Esophagus squamous epithelium (tissue), 5 donors: ENCODE data around the gene FAM78B. TPM values are rescaled to one million over a fixed set of nuclear protein-coding genes. Genes with fewer than 3 reads are reported as not detected.

Experiments used
- DNase-seq: peaks from one replicate; lab custom pipeline; 2025; lab: John Stamatoyannopoulos, UW
- H3K27ac ChIP-seq, 4 donors: fragments of 200-600 bp; sonication (generic); one replicate each; pipeline ENCODE4 v1.5.1; 2016 to 2019; ENCODE audit warnings: mild to moderate bottlenecking in 1 of 4
- H3K27me3 ChIP-seq, 4 donors: fragments of 200-600 bp; sonication (generic); 1 replicate in 3 of 4; 2 replicates in 1 of 4; pipeline versions ENCODE4 v1.5.1 to v1.6.0; 2017 to 2021; ENCODE audit warnings: antibody characterized with exemption in 1 of 4
- H3K36me3 ChIP-seq, 3 donors: fragments of 200-600 bp; sonication (generic); one replicate each; pipeline ENCODE4 v1.5.1; 2016 to 2019
- H3K4me1 ChIP-seq, 3 donors: fragments of 200-600 bp; sonication (generic); one replicate each; pipeline ENCODE4 v1.5.1; 2017 to 2019
- H3K4me3 ChIP-seq, 4 donors: fragments of 200-600 bp; sonication (generic); 1 replicate in 3 of 4; 2 replicates in 1 of 4; pipeline ENCODE4 v1.5.1; 2016 to 2019; ENCODE audit warnings: mild to moderate bottlenecking in 2 of 4, moderate library complexity in 1 of 4
- H3K9me3 ChIP-seq, 3 donors: fragments of 200-600 bp; sonication (generic); one replicate each; pipeline ENCODE4 v1.5.1; 2016 to 2019
- POLR2A ChIP-seq, 4 donors: fragments of 450-650 bp; IDR thresholded peaks; one replicate each; pipeline ENCODE4 v1.6.1; 2017; ENCODE audit warnings: antibody characterized with exemption in 4 of 4, mild to moderate bottlenecking in 4 of 4, moderate library complexity in 3 of 4
- WGBS, 2 donors: methylation state at CpG; one replicate each; pipeline ENCODE4 v1.1.5; 2018; 5-methylcytosine and 5-hydroxymethylcytosine counted together
- intact Hi-C: fragments of 100-400 bp; cut with DNase I; formaldehyde crosslinking; loops from one replicate; pipeline ENCODE4 v1.15.0; 2022
- total RNA-seq, 4 donors: library from RNA; depleted of rRNA; stranded (reverse); fragments of >200 nt; gene quantifications; one replicate each; pipeline ENCODE4 v1.1.0, GENCODE V29; 2016
- TF ChIP-seq, protein P1 (sequence below), 6 experiments: fragments of 450-650 bp in 4 of 6; fragments of 200-600 bp in 2 of 6; sonication (generic) in 2 of 6; IDR thresholded peaks; one replicate each; pipeline ENCODE4 v1.5.1; 2016 to 2019; ENCODE audit warnings: antibody characterized with exemption in 6 of 6, mild to moderate bottlenecking in 4 of 6, moderate library complexity in 4 of 6
- donor health status: DM: yes; HTN: yes; CAD: no.

Gene FAM78B
- total RNA-seq, 4 donors from 2014 or later = 0.26 to 1.7 (median 0.64) TPM

DNA sequence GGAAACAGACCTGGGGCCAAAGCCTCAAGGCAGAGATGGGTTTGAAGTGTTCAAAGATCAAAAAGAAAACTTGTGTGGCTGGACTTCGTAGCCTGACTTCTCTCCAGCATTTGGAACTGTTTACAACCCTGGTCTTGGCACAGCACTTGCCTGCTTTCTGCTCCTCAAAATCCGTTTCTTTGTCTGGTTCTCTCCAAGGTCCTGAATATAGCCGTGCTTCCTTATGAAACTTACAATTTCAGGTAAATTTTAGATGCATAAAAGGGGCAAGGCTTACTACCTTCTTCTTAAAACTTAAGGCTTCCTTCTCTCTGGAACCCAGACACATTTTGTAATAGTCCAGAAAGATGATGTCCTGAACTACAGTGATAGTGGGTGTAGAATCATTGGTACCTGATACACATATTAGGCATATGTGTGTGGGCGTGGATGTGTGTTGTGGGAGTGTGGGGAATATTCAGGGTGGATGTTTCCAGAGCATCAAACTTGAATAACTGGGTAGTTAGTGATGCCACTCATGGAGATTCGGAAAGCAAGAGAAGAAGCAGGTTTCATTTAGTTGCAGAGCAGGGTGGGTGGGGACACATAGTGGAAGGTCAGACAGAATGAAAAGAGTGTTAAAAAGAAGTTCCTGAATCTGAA, 26.4 kb upstream of the FAM78B start:
- intact Hi-C loops = no loop called here
- no peak for DNase-seq
- Histone ChIP-seq H3K27me3 (no peaks in the 10 kb centered on the region), H3K36me3 (no peaks in the 10 kb centered on the region), H3K27ac (no peak overlapping the region), H3K9me3 (no peaks in the 10 kb centered on the region), H3K4me3 (no peak overlapping the region), H3K4me1 (peaks cover 0 to 11% (median 0%) of the 10 kb centered on the region in 3 donors)
- TF ChIP-seq, protein P1, sequence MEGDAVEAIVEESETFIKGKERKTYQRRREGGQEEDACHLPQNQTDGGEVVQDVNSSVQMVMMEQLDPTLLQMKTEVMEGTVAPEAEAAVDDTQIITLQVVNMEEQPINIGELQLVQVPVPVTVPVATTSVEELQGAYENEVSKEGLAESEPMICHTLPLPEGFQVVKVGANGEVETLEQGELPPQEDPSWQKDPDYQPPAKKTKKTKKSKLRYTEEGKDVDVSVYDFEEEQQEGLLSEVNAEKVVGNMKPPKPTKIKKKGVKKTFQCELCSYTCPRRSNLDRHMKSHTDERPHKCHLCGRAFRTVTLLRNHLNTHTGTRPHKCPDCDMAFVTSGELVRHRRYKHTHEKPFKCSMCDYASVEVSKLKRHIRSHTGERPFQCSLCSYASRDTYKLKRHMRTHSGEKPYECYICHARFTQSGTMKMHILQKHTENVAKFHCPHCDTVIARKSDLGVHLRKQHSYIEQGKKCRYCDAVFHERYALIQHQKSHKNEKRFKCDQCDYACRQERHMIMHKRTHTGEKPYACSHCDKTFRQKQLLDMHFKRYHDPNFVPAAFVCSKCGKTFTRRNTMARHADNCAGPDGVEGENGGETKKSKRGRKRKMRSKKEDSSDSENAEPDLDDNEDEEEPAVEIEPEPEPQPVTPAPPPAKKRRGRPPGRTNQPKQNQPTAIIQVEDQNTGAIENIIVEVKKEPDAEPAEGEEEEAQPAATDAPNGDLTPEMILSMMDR (IDR thresholded peaks at IDR 0.05) = no peak
- TF ChIP-seq POLR2A (IDR thresholded peaks at IDR 0.05) = no peak
- 47 to 48% methylated on average over 5 of the region's 5 CpGs for WGBS, 2 donors

DNA sequence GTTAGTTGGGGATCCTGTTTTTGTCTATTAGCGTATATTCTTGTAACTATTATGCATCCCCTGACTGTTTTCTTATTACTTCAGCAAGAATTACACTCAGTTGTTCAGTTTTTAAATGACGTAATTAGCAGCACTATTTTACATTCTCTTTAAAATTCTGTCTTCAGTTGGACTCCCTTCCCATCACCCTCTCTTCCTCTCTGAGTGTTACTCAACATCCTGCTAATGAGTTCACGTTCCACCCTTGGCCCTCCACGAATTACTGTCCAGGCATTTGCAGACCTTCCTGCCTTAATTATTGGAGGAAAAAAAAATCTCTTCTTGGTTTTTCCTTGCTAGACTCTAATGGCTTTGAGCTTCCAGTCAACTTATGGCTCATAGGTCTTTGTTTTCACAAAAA, 23.6 kb upstream of the FAM78B start:
- H3K27ac ChIP-seq = no peak overlapping the region
- intact Hi-C loops = no loop called here
- H3K9me3 ChIP-seq = no peaks in the 10 kb centered on the region
- no peak overlapping the region for H3K4me3 ChIP-seq
- TF ChIP-seq, protein P1 (IDR thresholded peaks at IDR 0.05) = no peak
- no peak for TF ChIP-seq POLR2A (IDR thresholded peaks at IDR 0.05)
- WGBS, 2 donors = 60% methylated on average over 4 of the region's 4 CpGs
- H3K36me3 ChIP-seq = no peaks in the 10 kb centered on the region
- H3K27me3 ChIP-seq = no peaks in the 10 kb centered on the region
- no peak for DNase-seq
- peaks cover 0 to 3% (median 3%) of the 10 kb centered on the region in 3 donors for H3K4me1 ChIP-seq

DNA sequence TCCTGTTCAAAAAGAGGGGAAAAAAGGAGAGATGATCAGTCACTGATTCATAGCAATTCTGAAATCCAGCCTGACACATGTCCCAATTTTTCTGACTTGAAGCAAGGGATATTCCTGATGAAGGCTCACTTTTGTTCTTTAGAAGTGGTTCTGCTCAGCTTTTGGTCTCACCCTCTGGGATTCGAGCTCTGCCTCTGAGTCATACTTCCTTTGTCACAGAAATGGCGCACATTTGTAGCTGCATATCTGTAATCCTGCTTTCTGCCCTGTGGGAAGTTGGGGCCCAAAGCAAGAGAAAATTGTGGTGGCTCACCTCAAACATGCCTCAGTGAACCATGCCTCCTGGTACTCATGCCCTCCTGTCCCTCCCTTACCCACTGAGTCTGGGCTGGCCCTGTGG, 22.3 kb upstream of the FAM78B start:
- peaks cover 0 to 13% (median 5%) of the 10 kb centered on the region in 3 donors for H3K4me1 ChIP-seq
- intact Hi-C loops = no loop called here
- no peaks in the 10 kb centered on the region for H3K36me3 ChIP-seq
- H3K9me3 ChIP-seq = no peaks in the 10 kb centered on the region
- 27 to 41% methylated on average over 2 of the region's 2 CpGs for WGBS, 2 donors
- TF ChIP-seq POLR2A (IDR thresholded peaks at IDR 0.05) = no peak
- TF ChIP-seq, protein P1 (IDR thresholded peaks at IDR 0.05) = no peak
- H3K27ac ChIP-seq = no peak overlapping the region
- no peak overlapping the region for H3K4me3 ChIP-seq
- H3K27me3 ChIP-seq = no peaks in the 10 kb centered on the region
- DNase-seq = no peak

DNA sequence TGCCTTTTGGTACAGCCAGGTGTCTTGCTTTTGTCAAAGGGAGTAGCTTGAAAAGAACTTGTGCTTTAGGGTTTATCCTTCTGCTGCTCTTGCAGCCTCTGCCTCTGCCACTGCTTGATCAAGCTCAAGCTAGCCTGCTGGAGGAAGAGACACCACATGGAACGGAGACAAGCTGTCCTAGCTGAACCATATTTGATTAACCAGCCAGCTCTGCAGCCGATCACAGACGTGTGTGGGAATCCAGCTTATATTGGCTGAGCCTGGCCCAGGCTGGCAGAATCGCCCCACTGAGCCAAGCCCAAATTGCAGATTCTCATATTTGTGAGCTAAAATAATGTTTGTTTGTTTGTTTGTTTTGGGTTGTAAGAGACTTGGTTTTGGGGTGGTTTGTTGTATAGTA, 18.7 kb upstream of the FAM78B start:
- Histone ChIP-seq H3K36me3 (no peaks in the 10 kb centered on the region), H3K4me1 (peaks cover 0 to 13% (median 5%) of the 10 kb centered on the region in 3 donors), H3K4me3 (no peak overlapping the region), H3K27ac (no peak overlapping the region), H3K9me3 (no peaks in the 10 kb centered on the region), H3K27me3 (peaks cover 0 to 6% (median 0%) of the 10 kb centered on the region in 4 donors)
- 73 to 77% methylated on average over 3 to 4 of the region's 4 CpGs for WGBS, 2 donors
- intact Hi-C loops = no loop called here
- no peak for TF ChIP-seq POLR2A (IDR thresholded peaks at IDR 0.05)
- TF ChIP-seq, protein P1 (IDR thresholded peaks at IDR 0.05) = no peak
- DNase-seq = no peak

DNA sequence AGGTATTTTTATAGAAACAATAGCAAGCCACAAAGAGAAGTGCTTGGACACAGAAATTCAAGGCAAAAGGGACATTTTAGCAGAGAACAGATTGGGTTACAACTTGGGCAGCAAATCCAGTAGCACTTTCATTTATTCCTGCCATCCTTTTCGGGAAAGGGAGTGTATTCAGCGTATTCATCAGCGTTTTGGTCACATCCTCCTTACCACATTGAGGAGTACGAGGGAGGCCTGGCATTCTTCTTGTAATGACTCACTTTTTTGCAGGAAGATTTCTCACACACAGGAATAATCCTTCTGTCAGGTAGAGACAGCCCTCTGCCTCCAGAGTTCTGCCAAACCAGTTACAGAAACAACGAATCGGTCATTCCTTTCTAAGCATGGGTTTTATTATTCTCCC, 18.1 kb upstream of the FAM78B start:
- intact Hi-C loops = no loop called here
- Histone ChIP-seq H3K27me3 (peaks cover 0 to 6% (median 0%) of the 10 kb centered on the region in 4 donors), H3K4me1 (peaks cover 0 to 13% (median 5%) of the 10 kb centered on the region in 3 donors), H3K27ac (peak overlapping the region in 1 of 4 donors; percentile 23), H3K36me3 (no peaks in the 10 kb centered on the region), H3K9me3 (no peaks in the 10 kb centered on the region), H3K4me3 (no peak overlapping the region)
- 18 to 54% methylated on average over 6 of the region's 6 CpGs for WGBS, 2 donors
- TF ChIP-seq POLR2A (IDR thresholded peaks at IDR 0.05) = no peak
- TF ChIP-seq, protein P1 (IDR thresholded peaks at IDR 0.05) = no peak
- no peak for DNase-seq
